ENCODE results near the gene RASGRP4.

DNA sequence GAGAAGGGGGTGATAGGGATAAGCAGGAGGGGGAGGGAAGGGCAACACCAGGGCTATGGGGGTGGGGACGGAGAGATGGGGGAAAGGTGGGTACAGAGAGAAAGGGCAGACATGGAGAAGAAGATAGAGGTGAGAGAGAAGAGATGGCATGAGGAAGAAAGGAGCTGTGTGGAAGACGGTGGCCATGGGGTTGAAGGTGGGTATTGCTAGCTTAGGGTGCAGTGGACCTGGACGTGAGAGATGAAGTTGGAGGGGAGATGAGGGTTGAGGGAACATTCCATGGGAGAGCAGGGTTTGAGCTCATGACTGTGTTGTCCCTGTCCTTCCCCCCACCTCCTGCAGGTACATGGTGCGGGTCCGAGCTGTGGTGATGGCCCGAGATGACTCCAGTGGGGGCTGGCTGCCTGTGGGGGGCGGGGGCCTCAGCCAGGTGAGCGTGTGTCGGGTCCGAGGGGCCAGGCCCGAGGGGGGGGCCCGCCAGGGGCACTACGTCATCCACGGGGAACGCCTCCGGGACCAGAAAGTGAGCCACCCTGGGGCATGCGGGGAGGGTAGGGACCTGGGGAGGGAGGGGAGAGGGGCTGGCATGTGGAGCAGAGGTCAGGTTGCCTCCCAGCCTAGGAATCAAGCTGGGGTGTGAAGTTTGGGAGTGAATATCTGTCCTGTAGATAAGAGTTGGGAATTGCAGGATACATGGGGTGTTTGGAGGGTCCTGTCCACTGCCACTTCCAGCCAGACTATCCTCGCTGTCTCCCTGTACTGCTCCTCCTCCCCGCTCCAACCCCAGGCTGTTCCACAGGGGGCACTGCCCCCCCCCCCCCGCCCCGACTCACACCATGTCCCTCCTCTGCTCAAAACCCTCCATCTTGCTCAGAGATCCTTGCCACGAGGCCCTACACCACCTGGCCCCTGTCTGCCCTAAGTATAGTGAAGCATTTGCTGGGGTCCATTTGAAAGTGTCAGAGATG is 35.8 kb downstream of the RASGRP4 start:
- TF ChIP-seq YY1 (IDR thresholded peaks at IDR 0.05; ENCODE audit: insufficient read depth, insufficient read length), result no peak
- TF ChIP-seq SUZ12 (IDR thresholded peaks at IDR 0.05; ENCODE audit: extremely low read depth, insufficient read depth, insufficient read length), result no peak
- TF ChIP-seq ZNF274 (IDR thresholded peaks at IDR 0.05; ENCODE audit: low read depth, low read length), result no peak
